Cardiac fibroblast (primary cell): ENCODE results near the gene TUBGCP5.
"Not testable (repeated sequence)": the region's sequence is repeated elsewhere in the genome, so short reads cannot be mapped to it uniquely, and the experiment has no call there.

Source experiments
- DNase-seq, 2 donors: peaks; one replicate each; pipeline versions ENCODE4 v3.0.0 to v3.0.0-alpha.2; 2010; ENCODE audit warnings: low read depth in 2 of 2
- H3K4me3 ChIP-seq, 2 donors: replicated peaks in 1 of 2; 1 replicate in 1 of 2; 2 replicates in 1 of 2; pipeline ENCODE4 v1.5.1; 2011; ENCODE audit warnings: low read depth in 2 of 2, low read length in 2 of 2, mild to moderate bottlenecking in 2 of 2, moderate library complexity in 1 of 2
- TF ChIP-seq, protein P1 (sequence below): IDR thresholded peaks from one replicate; pipeline ENCODE4 v1.5.1; 2011; ENCODE audit warnings: low read depth, mild to moderate bottlenecking, low read length, inconsistent platforms

TUBGCP5 gene

GRCh38 chr15:23014394-23015000, 24.9 kb downstream of the TUBGCP5 start:
- no peak for DNase-seq
- no peak overlapping the region for H3K4me3 ChIP-seq
- TF ChIP-seq, protein P1, sequence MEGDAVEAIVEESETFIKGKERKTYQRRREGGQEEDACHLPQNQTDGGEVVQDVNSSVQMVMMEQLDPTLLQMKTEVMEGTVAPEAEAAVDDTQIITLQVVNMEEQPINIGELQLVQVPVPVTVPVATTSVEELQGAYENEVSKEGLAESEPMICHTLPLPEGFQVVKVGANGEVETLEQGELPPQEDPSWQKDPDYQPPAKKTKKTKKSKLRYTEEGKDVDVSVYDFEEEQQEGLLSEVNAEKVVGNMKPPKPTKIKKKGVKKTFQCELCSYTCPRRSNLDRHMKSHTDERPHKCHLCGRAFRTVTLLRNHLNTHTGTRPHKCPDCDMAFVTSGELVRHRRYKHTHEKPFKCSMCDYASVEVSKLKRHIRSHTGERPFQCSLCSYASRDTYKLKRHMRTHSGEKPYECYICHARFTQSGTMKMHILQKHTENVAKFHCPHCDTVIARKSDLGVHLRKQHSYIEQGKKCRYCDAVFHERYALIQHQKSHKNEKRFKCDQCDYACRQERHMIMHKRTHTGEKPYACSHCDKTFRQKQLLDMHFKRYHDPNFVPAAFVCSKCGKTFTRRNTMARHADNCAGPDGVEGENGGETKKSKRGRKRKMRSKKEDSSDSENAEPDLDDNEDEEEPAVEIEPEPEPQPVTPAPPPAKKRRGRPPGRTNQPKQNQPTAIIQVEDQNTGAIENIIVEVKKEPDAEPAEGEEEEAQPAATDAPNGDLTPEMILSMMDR: no peak

DNA sequence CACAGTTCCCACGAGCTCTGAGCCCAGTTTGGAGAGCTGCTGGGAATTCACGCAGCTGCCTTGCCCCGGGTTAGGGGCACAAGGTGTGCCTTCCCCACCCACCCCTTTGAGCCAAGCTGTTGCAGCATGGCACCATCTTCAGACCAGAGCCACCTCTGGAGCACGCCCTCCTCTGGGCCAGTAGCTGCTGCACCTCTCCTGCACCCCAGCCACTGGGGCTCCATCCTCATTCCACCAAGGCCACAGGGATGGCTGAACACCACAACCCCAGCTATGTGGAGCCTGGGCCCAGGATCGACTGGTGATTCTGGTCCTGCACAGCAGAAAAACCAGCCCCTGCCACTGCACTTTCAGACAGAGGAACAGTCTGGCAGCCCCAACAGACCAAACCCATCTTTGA, 25.7 kb downstream of the TUBGCP5 start:
- H3K4me3 ChIP-seq: no peak overlapping the region
- TF ChIP-seq, protein P1: no peak
- DNase-seq: no peak

GRCh38 chr15:23012616-23013015, 26.8 kb downstream of the TUBGCP5 start:
- DNase-seq, H3K4me3 ChIP-seq: not testable (repeated sequence)

DNA sequence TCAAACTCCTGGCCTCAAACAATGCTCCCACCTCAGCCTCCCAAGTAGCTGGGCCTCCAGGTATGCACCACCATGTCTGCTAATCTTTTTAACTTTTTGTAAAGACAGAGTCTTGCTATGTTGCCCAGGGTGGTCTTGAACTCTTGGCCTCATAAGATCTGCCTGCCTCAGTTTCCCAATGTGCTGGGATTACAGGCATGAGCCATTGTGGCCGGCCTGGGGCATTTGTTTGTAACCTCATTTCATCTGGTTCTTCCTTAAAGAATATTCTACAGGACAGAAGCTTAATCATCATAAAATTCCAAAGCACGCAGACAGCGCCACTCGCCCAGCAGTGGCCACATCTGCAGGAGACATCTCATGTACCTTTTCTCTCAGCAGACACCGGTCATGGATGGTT, 35.6 kb downstream of the TUBGCP5 start:
- no peak overlapping the region for H3K4me3 ChIP-seq
- TF ChIP-seq, protein P1: no peak
- no peak for DNase-seq

DNA sequence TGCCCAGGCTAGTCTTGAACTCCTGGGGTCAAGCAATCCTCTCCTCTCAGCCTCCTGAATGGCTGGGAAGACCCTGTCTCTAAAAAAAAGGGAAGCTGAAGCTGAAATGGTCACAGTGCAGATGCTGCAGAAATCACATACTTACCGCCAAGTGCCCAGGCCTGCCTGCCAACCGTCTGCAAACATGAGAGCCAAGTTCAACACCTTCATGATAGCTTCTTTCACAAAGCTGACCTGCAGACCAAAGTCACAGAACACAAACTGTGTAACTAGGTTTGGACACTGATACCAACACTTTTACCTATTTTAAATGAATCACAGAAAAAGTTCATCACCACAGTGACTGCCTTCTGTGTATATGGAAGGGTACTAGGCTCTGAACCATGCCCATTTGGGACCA, 36.4 kb downstream of the TUBGCP5 start:
- TF ChIP-seq, protein P1: no peak
- no peak overlapping the region for H3K4me3 ChIP-seq
- no peak for DNase-seq

GRCh38 chr15:22995795-22996194, 43.6 kb downstream of the TUBGCP5 start:
- no peak for DNase-seq
- TF ChIP-seq, protein P1: no peak
- no peak overlapping the region for H3K4me3 ChIP-seq

- H3K4me3 ChIP-seq: no peak overlapping the region
- no peak for DNase-seq
- TF ChIP-seq, protein P1: no peak
These were observed 47.4 kb downstream of the TUBGCP5 start for GRCh38 chr15:22992024-22992326.
